ENCODE results near the gene CPNE5.

The CPNE5 gene

GRCh38 chr6:36758516-36759147, 80.6 kb downstream of the CPNE5 start:
- no peak for DNase-seq

- DNase-seq = no peak
These were observed 81.2 kb downstream of the CPNE5 start for GRCh38 chr6:36757943-36758508.

GRCh38 chr6:36757206-36757605, 82.0 kb downstream of the CPNE5 start:
- DNase-seq = no peak

GRCh38 chr6:36756786-36757185, 82.5 kb downstream of the CPNE5 start:
- DNase-seq = no peak

GRCh38 chr6:36755435-36756348, 83.6 kb downstream of the CPNE5 start:
- no peak for DNase-seq

- DNase-seq = no peak
These were observed 84.4 kb downstream of the CPNE5 start for GRCh38 chr6:36754582-36755434.

- no peak for DNase-seq
These were observed 85.4 kb downstream of the CPNE5 start for GRCh38 chr6:36753671-36754405.

- no peak for DNase-seq
These were observed 86.2 kb downstream of the CPNE5 start for GRCh38 chr6:36752886-36753506.

- DNase-seq = no peak
These were observed 86.9 kb downstream of the CPNE5 start for GRCh38 chr6:36752187-36752885.

- DNase-seq = no peak
These were observed 87.4 kb downstream of the CPNE5 start for GRCh38 chr6:36751833-36752186.

GRCh38 chr6:36751091-36751490, 88.2 kb downstream of the CPNE5 start:
- no peak for DNase-seq

- no peak for DNase-seq
These were observed 89.3 kb downstream of the CPNE5 start for GRCh38 chr6:36749829-36750489.

GRCh38 chr6:36746251-36746650, 93.0 kb downstream of the CPNE5 start:
- DNase-seq = no peak

- DNase-seq = no peak
These were observed 93.4 kb downstream of the CPNE5 start for GRCh38 chr6:36745836-36746235.

GRCh38 chr6:36745283-36745682, 94.0 kb downstream of the CPNE5 start:
- DNase-seq = no peak

GRCh38 chr6:36744304-36744673, 95.0 kb downstream of the CPNE5 start:
- no peak for DNase-seq

GRCh38 chr6:36743538-36744303, 95.5 kb downstream of the CPNE5 start:
- no peak for DNase-seq

- no peak for DNase-seq
These were observed 96.2 kb downstream of the CPNE5 start for GRCh38 chr6:36743032-36743431.

GRCh38 chr6:36742146-36742545, 97.1 kb downstream of the CPNE5 start:
- no peak for DNase-seq

- no peak for DNase-seq
These were observed 98.4 kb downstream of the CPNE5 start for GRCh38 chr6:36740818-36741179.

Measured in NCI-H1436 treated with DMSO at 0.1 percent for 48 hours (cell line).